H1 (cell line): ENCODE data around the gene ZNF462. TPM values are rescaled to one million over a fixed set of nuclear protein-coding genes. Genes with fewer than 3 reads are reported as not detected.

ENCODE experiments used
- CTCF ChIA-PET: fragments of 300-600 bp; sonication (Branson Sonifier 250); formaldehyde crosslinking; loops from one replicate; lab custom pipeline; 2021; ENCODE audit not compliant: partially characterized antibody; lab: Charles Lee
- POLR2A ChIA-PET: fragments of 300-600 bp; sonication (Branson Sonifier 250); formaldehyde crosslinking; loops from one replicate; lab custom pipeline; 2021; ENCODE audit warnings: inconsistent platforms; ENCODE audit not compliant: partially characterized antibody; lab: Charles Lee
- DNase-seq, 2 experiments: peaks; one replicate each; pipeline versions ENCODE4 v3.0.0 to v3.0.0-alpha.2; 2010 to 2022; ENCODE audit warnings: low spot score in 2 of 2, low read depth in 1 of 2, mixed read lengths in 1 of 2
- FAIRE-seq: peaks from 2 replicates; lab custom pipeline; 2011; peaks lifted over from hg19 to GRCh38; lab: Jason Lieb, UNC
- H2AFZ ChIP-seq: 2 replicates; pipeline ENCODE4 v1.8.1; 2012; ENCODE audit warnings: low read length, inconsistent platforms
- H2AK5ac ChIP-seq: 2 replicates; pipeline ENCODE4 v1.6.1; 2013; ENCODE audit warnings: low read depth, low read length
- H2BK120ac ChIP-seq: replicated peaks from 2 replicates; pipeline ENCODE3; 2013; ENCODE audit warnings: low read depth, low read length, inconsistent platforms
- H2BK12ac ChIP-seq: 2 replicates; pipeline ENCODE4 v1.6.1; 2013; ENCODE audit warnings: low read depth, low read length
- H2BK15ac ChIP-seq: 2 replicates; pipeline ENCODE4 v1.6.1; 2013; ENCODE audit warnings: low read length
- H2BK20ac ChIP-seq: 2 replicates; pipeline ENCODE4 v1.6.1; 2013; ENCODE audit warnings: low read length
- H2BK5ac ChIP-seq: 2 replicates; pipeline ENCODE4 v1.6.1; 2013; ENCODE audit warnings: low read depth, low read length
- H3K14ac ChIP-seq: 2 replicates; pipeline ENCODE4 v1.6.1; 2013; ENCODE audit warnings: inconsistent platforms; ENCODE audit not compliant: insufficient read length
- H3K18ac ChIP-seq: 2 replicates; pipeline ENCODE4 v1.6.1; 2013; ENCODE audit warnings: low read length; ENCODE audit errors: extremely low read depth
- H3K23ac ChIP-seq: 2 replicates; pipeline ENCODE4 v1.6.1; 2013; ENCODE audit warnings: inconsistent platforms; ENCODE audit not compliant: insufficient read length
- H3K23me2 ChIP-seq: 2 replicates; pipeline ENCODE4 v1.6.1; 2013; ENCODE audit warnings: low read depth, low read length
- H3K27ac ChIP-seq: 2 replicates; pipeline ENCODE4 v1.6.1; 2011; ENCODE audit warnings: low read depth, low read length, inconsistent platforms
- H3K27me3 ChIP-seq, 4 experiments: replicated peaks in 1 of 4; 1 replicate in 1 of 4; 2 replicates in 3 of 4; pipeline versions ENCODE4 v1.6.1 to v1.8.1; 2011 to 2013; ENCODE audit warnings: low read length in 3 of 4, mild to moderate bottlenecking in 3 of 4, inconsistent platforms in 2 of 4, mixed read lengths in 2 of 4, moderate library complexity in 1 of 4; ENCODE audit not compliant: control insufficient read depth in 3 of 4, insufficient read depth in 3 of 4; ENCODE audit errors: extremely low read depth in 1 of 4
- H3K36me3 ChIP-seq, 4 experiments: 2 replicates each; pipeline versions ENCODE4 v1.6.1 to v1.8.1; 2011 to 2013; ENCODE audit warnings: mild to moderate bottlenecking in 4 of 4, low read length in 3 of 4, moderate library complexity in 2 of 4, control low read depth in 1 of 4, inconsistent platforms in 1 of 4; ENCODE audit not compliant: insufficient read depth in 4 of 4, control insufficient read depth in 2 of 4
- H3K4ac ChIP-seq: replicated peaks from 2 replicates; pipeline ENCODE3; 2013; ENCODE audit warnings: low read length, low read depth, mixed read lengths, inconsistent platforms; ENCODE audit not compliant: insufficient read length
- H3K4me1 ChIP-seq, 4 experiments: replicated peaks in 1 of 4; 1 replicate in 1 of 4; 2 replicates in 3 of 4; pipeline versions ENCODE4 v1.6.1 to v1.8.1; 2011 to 2013; ENCODE audit warnings: low read length in 3 of 4, inconsistent platforms in 2 of 4, mixed read lengths in 1 of 4; ENCODE audit not compliant: insufficient read depth in 4 of 4, control insufficient read depth in 3 of 4
- H3K4me2 ChIP-seq, 2 experiments: 2 replicates each; pipeline versions ENCODE4 v1.6.1 to v1.8.1; 2011 to 2013; ENCODE audit warnings: low read depth in 2 of 2, low read length in 2 of 2, control low read depth in 1 of 2, inconsistent platforms in 1 of 2, mild to moderate bottlenecking in 1 of 2; ENCODE audit not compliant: insufficient read depth in 1 of 2
- H3K4me3 ChIP-seq, 4 experiments: fragments of 200-600, 300-600 bp in 1 of 4; sonication (generic), shearing (Covaris generic), sonication (Bioruptor Twin) in 1 of 4; 2 replicates each; pipeline versions ENCODE4 v1.5.1 to v1.8.1; 2011 to 2016; ENCODE audit warnings: low read length in 4 of 4, low read depth in 3 of 4, control low read depth in 2 of 4, inconsistent platforms in 2 of 4, mild to moderate bottlenecking in 2 of 4, mixed read lengths in 1 of 4, moderate library complexity in 1 of 4; ENCODE audit not compliant: insufficient read depth in 2 of 4; ENCODE audit errors: extremely low read depth in 1 of 4
- H3K56ac ChIP-seq: replicated peaks from 2 replicates; pipeline ENCODE3; 2013; ENCODE audit warnings: low read depth, mild to moderate bottlenecking, mixed read lengths, low read length, inconsistent platforms; ENCODE audit not compliant: insufficient read length
- H3K79me1 ChIP-seq: 2 replicates; pipeline ENCODE4 v1.6.1; 2013; ENCODE audit warnings: low read depth, low read length, control low read depth
- H3K79me2 ChIP-seq, 2 experiments: 2 replicates each; pipeline versions ENCODE4 v1.6.1 to v1.8.1; 2012 to 2013; ENCODE audit warnings: low read length in 2 of 2, mild to moderate bottlenecking in 2 of 2, inconsistent platforms in 1 of 2; ENCODE audit not compliant: insufficient read depth in 2 of 2, control insufficient read depth in 1 of 2
- H3K9ac ChIP-seq, 4 experiments: replicated peaks in 1 of 4; 1 replicate in 1 of 4; 2 replicates in 3 of 4; pipeline versions ENCODE4 v1.6.1 to v1.8.1; 2011 to 2013; ENCODE audit warnings: low read depth in 3 of 4, low read length in 3 of 4, control low read depth in 2 of 4, mild to moderate bottlenecking in 2 of 4, moderate library complexity in 2 of 4, inconsistent platforms in 1 of 4; ENCODE audit errors: extremely low read depth in 1 of 4
- H3K9me3 ChIP-seq, 2 experiments: 2 replicates each; pipeline versions ENCODE4 v1.6.1 to v1.8.1; 2012 to 2013; ENCODE audit warnings: mild to moderate bottlenecking in 2 of 2, moderate library complexity in 2 of 2, control low read depth in 1 of 2, inconsistent platforms in 1 of 2, low read depth in 1 of 2, low read length in 1 of 2, mixed read lengths in 1 of 2; ENCODE audit not compliant: insufficient read depth in 2 of 2
- H4K20me1 ChIP-seq, 2 experiments: replicated peaks in 1 of 2; 2 replicates each; pipeline versions ENCODE3 to v1.8.1; 2011 to 2013; ENCODE audit warnings: inconsistent platforms in 2 of 2, low read length in 2 of 2, mild to moderate bottlenecking in 1 of 2; ENCODE audit not compliant: insufficient read depth in 2 of 2, control insufficient read depth in 1 of 2
- H4K5ac ChIP-seq: 2 replicates; pipeline ENCODE4 v1.6.1; 2013; ENCODE audit warnings: low read length, low read depth, mixed read lengths, inconsistent platforms; ENCODE audit not compliant: insufficient read length
- H4K8ac ChIP-seq: 2 replicates; pipeline ENCODE4 v1.8.0; 2013; ENCODE audit warnings: mild to moderate bottlenecking, moderate library complexity, low read length, inconsistent platforms; ENCODE audit not compliant: insufficient read depth; ENCODE audit errors: extremely low read depth
- H4K91ac ChIP-seq: replicated peaks from 2 replicates; pipeline ENCODE3; 2013; ENCODE audit warnings: low read length, mixed read lengths, inconsistent platforms; ENCODE audit not compliant: insufficient read length
- CBX5 ChIP-seq: fragments of 300-800, 300-1000 bp; sonication (generic); IDR thresholded peaks from 2 replicates; pipeline ENCODE4 v1.7.1; 2016; ENCODE audit warnings: antibody characterized with exemption, low read length, low read depth
- CREB1 ChIP-seq: IDR thresholded peaks from 2 replicates; pipeline ENCODE4 v1.6.1; 2012; ENCODE audit warnings: inconsistent platforms
- GABPA ChIP-seq: IDR thresholded peaks from 2 replicates; pipeline ENCODE4 v1.6.1; 2011; ENCODE audit warnings: mild to moderate bottlenecking, low read length, moderate library complexity, borderline replicate concordance; ENCODE audit not compliant: insufficient read depth
- NRF1 ChIP-seq: IDR thresholded peaks from 2 replicates; pipeline ENCODE4 v1.6.1; 2011; ENCODE audit warnings: mild to moderate bottlenecking, low read depth, low read length, improper control_type of control experiment
- RXRA ChIP-seq: IDR thresholded peaks from 2 replicates; pipeline ENCODE4 v1.6.1; 2011; ENCODE audit warnings: low read depth, mild to moderate bottlenecking, low read length, moderate library complexity; ENCODE audit not compliant: insufficient read depth
- WGBS, 2 experiments: shearing (Covaris generic) in 1 of 2; methylation state at CpG; one replicate each; pipeline versions ENCODE4 v1.1.6 to v1.1.7; 2013 to 2015; ENCODE audit warnings: low lambda C conversion rate in 2 of 2, mixed read lengths in 2 of 2, inconsistent platforms in 1 of 2, low coverage in 1 of 2, missing lambda C conversion rate in 1 of 2; ENCODE audit not compliant: insufficient replicate concordance in 2 of 2, insufficient coverage in 1 of 2, insufficient read length in 1 of 2; ENCODE audit errors: extremely low coverage in 1 of 2, missing lambda C conversion rate in 1 of 2; 5-methylcytosine and 5-hydroxymethylcytosine counted together
- polyA plus RNA-seq, 7 experiments: library from polyadenylated mRNA; depleted of rRNA in 3 of 7; stranded (reverse) in 5 of 7; unstranded in 2 of 7; fragments of >200 nt in 5 of 7; fragments of 200-250 nt in 2 of 7; gene quantifications; 1 replicate in 5 of 7; 2 replicates in 1 of 7; 4 replicates in 1 of 7; pipeline versions ENCODE4 v1.2.1 to v1.2.3, GENCODE V29; 2011 to 2013; ENCODE audit warnings: missing spikeins in 2 of 7, mixed read lengths in 2 of 7
- total RNA-seq: library from RNA; stranded (reverse); fragmentation: NEBNext Ultra II Directional; extraction: Animal tissue kit (Norgen Biotek cat#: 25700); gene quantifications from 2 replicates; pipeline ENCODE4 v1.2.1, GENCODE V29; 2021

Gene ZNF462
- total and polyA plus RNA-seq, 2 of the 8 experiments (the other 6 are each of a cell fraction or from before 2014, with no cell fraction given), result 30.0 to 163 TPM

DNA sequence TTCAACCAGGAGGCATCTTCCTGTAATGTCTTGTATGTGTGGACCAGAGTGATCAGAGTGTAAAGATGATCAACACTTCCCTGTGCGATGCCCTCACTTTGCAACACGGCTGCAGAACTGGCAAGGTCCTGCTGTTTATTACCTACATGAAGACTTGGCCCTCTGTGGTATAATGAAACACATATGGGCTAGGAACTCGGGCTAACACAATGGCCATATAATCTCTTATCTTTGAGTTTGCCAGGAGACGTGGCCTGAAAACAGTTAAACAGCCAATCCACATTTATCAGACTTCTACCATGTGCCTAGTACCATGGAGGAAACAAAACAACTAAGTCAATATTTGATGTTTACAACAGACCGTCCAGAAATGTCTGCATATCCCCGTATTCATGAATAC, 145.5 kb downstream of the ZNF462 start:
- Histone ChIP-seq H3K18ac (no peak overlapping the region), H2BK12ac (no peak overlapping the region), H2AFZ (no peak overlapping the region), H4K91ac (no peak overlapping the region), H3K79me2 (peaks cover 0 to 23% of the 10 kb centered on the region in 2 experiments; a peak in 2 of 4 replicates), H3K4me2 (no peak overlapping the region), H3K56ac (no peak overlapping the region), H4K5ac (no peak overlapping the region), H4K20me1 (peaks cover 0 to 2% of the 10 kb centered on the region in 2 experiments), H3K4ac (no peak overlapping the region), H2BK20ac (no peak overlapping the region), H3K9ac (no peak overlapping the region), H3K4me1 (peaks cover 0 to 8% (median 3%) of the 10 kb centered on the region in 4 experiments; a peak in 2 of 7 replicates), H4K8ac (no peak overlapping the region), H2BK120ac (no peak overlapping the region), H3K14ac (no peak overlapping the region), H2AK5ac (no peak overlapping the region), H3K27ac (no peak overlapping the region), H3K79me1 (no peaks in the 10 kb centered on the region; the same call in 1 of the 2 replicates), H3K23ac (no peak overlapping the region), H2BK15ac (no peak overlapping the region), H3K23me2 (no peaks in the 10 kb centered on the region), H2BK5ac (no peak overlapping the region), H3K4me3 (no peak overlapping the region), H3K9me3 (no peaks in the 10 kb centered on the region), H3K27me3 (no peaks in the 10 kb centered on the region), H3K36me3 (peaks cover 9 to 74% (median 45%) of the 10 kb centered on the region in 4 experiments)
- 91% methylated on average over 6 of the region's 6 CpGs; no CpG with 5 or more reads in 1 of the 2 experiments for WGBS, 2 experiments
- ChIA-PET CTCF (no interaction called here), POLR2A (no interaction called here)
- DNase-seq (no peak), FAIRE-seq (no peak)
- no peak for TF ChIP-seq NRF1
- no peak for TF ChIP-seq RXRA
- no peak for TF ChIP-seq CBX5
- no peak for TF ChIP-seq GABPA
- TF ChIP-seq CREB1, result no peak
